K562 (cell line): ENCODE results near the gene YKT6. TPM values are rescaled to one million over a fixed set of nuclear protein-coding genes. Genes with fewer than 3 reads are reported as not detected.

Experiments
- ADNP ChIP-seq: fragments of 200-800 bp; sonication (Bioruptor generic); IDR thresholded peaks from 2 replicates; pipeline ENCODE4 v1.6.1; 2016; ENCODE audit warnings: missing genetic modification characterization, missing compliant biosample characterization
- BDP1 ChIP-seq: IDR thresholded peaks from 3 replicates; pipeline ENCODE4 v1.6.1; 2011; ENCODE audit not compliant: insufficient read length, insufficient read depth
- CREB1 ChIP-seq, 2 experiments: sonication (generic) in 1 of 2; formaldehyde crosslinking in 1 of 2; IDR thresholded peaks; 2 replicates each; pipeline versions ENCODE4 v1.6.1 to v1.8.0; 2012 to 2022; ENCODE audit warnings: inconsistent platforms in 1 of 2, mild to moderate bottlenecking in 1 of 2, missing genetic modification reagents in 1 of 2, moderate library complexity in 1 of 2
- ESRRA ChIP-seq: fragments of 450-650 bp; IDR thresholded peaks from 2 replicates; pipeline ENCODE4 v1.6.1; 2014; ENCODE audit warnings: low read depth, mild to moderate bottlenecking, moderate library complexity, borderline replicate concordance
- FOXP1 ChIP-seq: sonication (generic); formaldehyde crosslinking; IDR thresholded peaks from 2 replicates; pipeline ENCODE4 v1.8.0; 2022; ENCODE audit warnings: mild to moderate bottlenecking, missing genetic modification reagents
- GABPB2 ChIP-seq: fragments of 250-450 bp; sonication (Bioruptor Pico); conservative IDR thresholded peaks from 2 replicates; pipeline ENCODE4 v1.5.1; 2021; ENCODE audit warnings: mild to moderate bottlenecking
- HNRNPK ChIP-seq: fragments of 200-400 bp; formaldehyde crosslinking; IDR thresholded peaks from one replicate; pipeline ENCODE4 v1.6.1; 2018; ENCODE audit warnings: mild to moderate bottlenecking, low read depth, low read length; ENCODE audit not compliant: poor library complexity, severe bottlenecking
- MAZ ChIP-seq, 2 experiments: fragments of 450-650 bp in 1 of 2; sonication (generic) in 1 of 2; formaldehyde crosslinking; IDR thresholded peaks in 1 of 2; conservative IDR thresholded peaks in 1 of 2; 2 replicates each; pipeline versions ENCODE4 v1.4.0 to v1.5.0; 2020; ENCODE audit warnings: mild to moderate bottlenecking in 1 of 2, missing genetic modification reagents in 1 of 2
- MEF2D ChIP-seq: conservative IDR thresholded peaks from 2 replicates; pipeline ENCODE4 v1.6.1; 2016; ENCODE audit warnings: low read depth, missing genetic modification characterization, missing compliant biosample characterization
- MIER1 ChIP-seq: fragments of 450-650 bp; IDR thresholded peaks from 2 replicates; pipeline ENCODE4 v1.6.1; 2016; ENCODE audit warnings: antibody characterized with exemption, mild to moderate bottlenecking, low read depth
- SAFB ChIP-seq: fragments of 200-400 bp; formaldehyde crosslinking; IDR thresholded peaks from 2 replicates; pipeline ENCODE4 v1.6.1; 2017; ENCODE audit warnings: low read depth, low read length, borderline replicate concordance
- SRF ChIP-seq, 2 experiments: fragments of 250-450, 450-650 bp in 1 of 2; sonication (Bioruptor Pico) in 1 of 2; sonication (generic) in 1 of 2; formaldehyde crosslinking; IDR thresholded peaks; 2 replicates each; pipeline versions ENCODE4 v1.5.0 to v1.5.1; 2020 to 2022; ENCODE audit warnings: mild to moderate bottlenecking in 1 of 2, missing genetic modification reagents in 1 of 2
- TBP ChIP-seq: optimal IDR thresholded peaks from 2 replicates; pipeline ENCODE3; 2011; ENCODE audit warnings: low read depth, low read length, improper control_type of control experiment
- TCF3 ChIP-seq: sonication (generic); formaldehyde crosslinking; IDR thresholded peaks from 2 replicates; pipeline ENCODE4 v1.4.0; 2020; ENCODE audit warnings: mild to moderate bottlenecking, missing genetic modification reagents
- ZNF184 ChIP-seq: sonication (generic); formaldehyde crosslinking; IDR thresholded peaks from 2 replicates; pipeline ENCODE4 v1.5.0; 2020; ENCODE audit warnings: missing genetic modification reagents
- ZNF695 ChIP-seq: fragments of 450-650 bp; formaldehyde crosslinking; IDR thresholded peaks from 2 replicates; pipeline ENCODE4 v1.4.0; 2020; ENCODE audit warnings: mild to moderate bottlenecking, moderate library complexity
- polyA plus RNA-seq, 8 experiments: library from polyadenylated mRNA; depleted of rRNA in 4 of 8; stranded (reverse) in 5 of 8; unstranded in 3 of 8; fragments of >200 nt; fragmentation: Nextera tagmentation in 2 of 8; fragmentation: Illumina TruSeq in 1 of 8; extraction: Ambion mirVana in 2 of 8; extraction: Trizol in 1 of 8; gene quantifications; 2 replicates each; pipeline versions ENCODE4 v1.2.1 to v1.2.3, GENCODE V29; 2011 to 2014; ENCODE audit warnings: inconsistent platforms in 1 of 8, missing spikeins in 1 of 8
- total RNA-seq, 7 experiments: library from RNA; depleted of rRNA in 6 of 7; stranded (reverse); fragments of >200 nt in 6 of 7; fragmentation: Illumina TruSeq in 2 of 7; extraction: Trizol in 2 of 7; gene quantifications; 2 replicates each; pipeline versions ENCODE4 v1.2.1 to v1.2.3, GENCODE V29; 2011 to 2021; ENCODE audit warnings: low replicate concordance in 1 of 7
- TF ChIP-seq, protein P1 (sequence below): fragments of 450-650 bp; IDR thresholded peaks from 2 replicates; pipeline ENCODE4 v1.6.1; 2016; ENCODE audit warnings: missing biosample characterization, missing genetic modification characterization
- TF ChIP-seq, protein P2 (sequence below): sonication (generic); formaldehyde crosslinking; IDR thresholded peaks from 2 replicates; pipeline ENCODE4 v1.8.0; 2022; ENCODE audit warnings: mild to moderate bottlenecking, missing genetic modification reagents
- TF ChIP-seq, protein P3 (sequence below), 2 experiments: IDR thresholded peaks; 2 replicates each; pipeline ENCODE4 v1.6.1; 2012; ENCODE audit warnings: improper control_type of control experiment in 2 of 2, low read depth in 2 of 2, low read length in 2 of 2, borderline replicate concordance in 1 of 2

The YKT6 gene
- total and polyA plus RNA-seq, 9 of the 15 experiments (the other 6 are each of a cell fraction or from before 2014, with no cell fraction given): 1.6 to 90.6 (median 75.1) TPM

DNA sequence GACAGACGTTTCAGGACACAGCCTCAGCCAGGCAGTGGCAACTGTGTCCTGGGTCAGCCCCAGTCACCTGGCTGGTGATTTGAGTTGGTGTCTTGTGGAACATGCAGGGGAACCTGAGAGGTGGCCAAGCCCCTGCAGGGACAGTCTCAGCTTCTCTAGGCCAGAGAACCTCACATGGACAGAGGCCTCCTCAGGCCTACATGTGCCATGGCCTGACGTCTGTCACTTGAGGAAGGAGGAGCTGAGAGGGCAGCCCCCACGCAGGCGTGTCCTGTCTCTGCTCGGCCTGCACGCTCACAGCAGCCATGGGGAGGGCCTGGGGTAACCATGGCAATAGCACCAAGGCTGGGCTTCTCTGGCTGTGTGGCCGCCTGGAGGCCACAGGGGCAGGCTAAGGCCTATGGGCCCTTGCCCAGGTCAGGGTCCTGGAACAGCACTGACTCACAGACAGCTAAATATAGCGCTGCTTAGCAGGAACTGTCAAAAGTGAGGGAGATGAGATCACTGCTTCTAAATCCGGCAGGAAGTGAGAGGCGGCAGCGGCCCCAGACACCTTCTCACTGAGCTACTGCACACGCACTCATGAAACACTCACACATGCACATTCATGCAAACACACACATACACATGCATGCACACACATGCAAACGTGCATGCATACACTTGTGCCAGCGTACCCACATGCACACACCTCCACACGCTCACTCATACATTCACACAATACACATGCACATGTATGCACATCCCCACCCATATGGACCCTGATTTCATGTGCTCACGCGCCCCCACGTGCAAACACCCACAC lies 57.0 kb downstream of the YKT6 start (continued):
- TF ChIP-seq ADNP (no peak), MEF2D (peak; percentile 98), MIER1 (no peak), SAFB (no peak), TCF3 (CRISPR knock-in tag) (peak; percentile 36; the same call in 1 of the 2 replicates), HNRNPK (no peak), ESRRA (no peak), SRF (CRISPR knock-in tag; IDR thresholded peaks at IDR 0.05) (peak in 1 of 2 experiments; percentile 60; a peak in 1 of 4 replicates), BDP1 (no peak), TBP (no peak), CREB1 (IDR thresholded peaks at IDR 0.05) (no peak), CREB1 (CRISPR knock-in tag; IDR thresholded peaks at IDR 0.05) (peak; percentile 24; the same call in 1 of the 2 replicates), MAZ (CRISPR knock-in tag; conservative IDR thresholded peaks at IDR 0.05 in 1 of 2, IDR thresholded peaks at IDR 0.05 in 1 of 2) (peak; percentile 36 to 52; a peak in 2 of 4 replicates), GABPB2 (CRISPR knock-in tag) (no peak), FOXP1 (CRISPR knock-in tag) (no peak), ZNF184 (CRISPR knock-in tag) (no peak), ZNF695 (CRISPR knock-in tag) (no peak)
- TF ChIP-seq, protein P1, sequence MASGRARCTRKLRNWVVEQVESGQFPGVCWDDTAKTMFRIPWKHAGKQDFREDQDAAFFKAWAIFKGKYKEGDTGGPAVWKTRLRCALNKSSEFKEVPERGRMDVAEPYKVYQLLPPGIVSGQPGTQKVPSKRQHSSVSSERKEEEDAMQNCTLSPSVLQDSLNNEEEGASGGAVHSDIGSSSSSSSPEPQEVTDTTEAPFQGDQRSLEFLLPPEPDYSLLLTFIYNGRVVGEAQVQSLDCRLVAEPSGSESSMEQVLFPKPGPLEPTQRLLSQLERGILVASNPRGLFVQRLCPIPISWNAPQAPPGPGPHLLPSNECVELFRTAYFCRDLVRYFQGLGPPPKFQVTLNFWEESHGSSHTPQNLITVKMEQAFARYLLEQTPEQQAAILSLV (tag): no peak
- TF ChIP-seq, protein P2, sequence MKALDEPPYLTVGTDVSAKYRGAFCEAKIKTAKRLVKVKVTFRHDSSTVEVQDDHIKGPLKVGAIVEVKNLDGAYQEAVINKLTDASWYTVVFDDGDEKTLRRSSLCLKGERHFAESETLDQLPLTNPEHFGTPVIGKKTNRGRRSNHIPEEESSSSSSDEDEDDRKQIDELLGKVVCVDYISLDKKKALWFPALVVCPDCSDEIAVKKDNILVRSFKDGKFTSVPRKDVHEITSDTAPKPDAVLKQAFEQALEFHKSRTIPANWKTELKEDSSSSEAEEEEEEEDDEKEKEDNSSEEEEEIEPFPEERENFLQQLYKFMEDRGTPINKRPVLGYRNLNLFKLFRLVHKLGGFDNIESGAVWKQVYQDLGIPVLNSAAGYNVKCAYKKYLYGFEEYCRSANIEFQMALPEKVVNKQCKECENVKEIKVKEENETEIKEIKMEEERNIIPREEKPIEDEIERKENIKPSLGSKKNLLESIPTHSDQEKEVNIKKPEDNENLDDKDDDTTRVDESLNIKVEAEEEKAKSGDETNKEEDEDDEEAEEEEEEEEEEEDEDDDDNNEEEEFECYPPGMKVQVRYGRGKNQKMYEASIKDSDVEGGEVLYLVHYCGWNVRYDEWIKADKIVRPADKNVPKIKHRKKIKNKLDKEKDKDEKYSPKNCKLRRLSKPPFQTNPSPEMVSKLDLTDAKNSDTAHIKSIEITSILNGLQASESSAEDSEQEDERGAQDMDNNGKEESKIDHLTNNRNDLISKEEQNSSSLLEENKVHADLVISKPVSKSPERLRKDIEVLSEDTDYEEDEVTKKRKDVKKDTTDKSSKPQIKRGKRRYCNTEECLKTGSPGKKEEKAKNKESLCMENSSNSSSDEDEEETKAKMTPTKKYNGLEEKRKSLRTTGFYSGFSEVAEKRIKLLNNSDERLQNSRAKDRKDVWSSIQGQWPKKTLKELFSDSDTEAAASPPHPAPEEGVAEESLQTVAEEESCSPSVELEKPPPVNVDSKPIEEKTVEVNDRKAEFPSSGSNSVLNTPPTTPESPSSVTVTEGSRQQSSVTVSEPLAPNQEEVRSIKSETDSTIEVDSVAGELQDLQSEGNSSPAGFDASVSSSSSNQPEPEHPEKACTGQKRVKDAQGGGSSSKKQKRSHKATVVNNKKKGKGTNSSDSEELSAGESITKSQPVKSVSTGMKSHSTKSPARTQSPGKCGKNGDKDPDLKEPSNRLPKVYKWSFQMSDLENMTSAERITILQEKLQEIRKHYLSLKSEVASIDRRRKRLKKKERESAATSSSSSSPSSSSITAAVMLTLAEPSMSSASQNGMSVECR (CRISPR knock-in tag): 0 out of 2 replicates have a peak, but pooled peaks have one; percentile 58
- TF ChIP-seq, protein P3, sequence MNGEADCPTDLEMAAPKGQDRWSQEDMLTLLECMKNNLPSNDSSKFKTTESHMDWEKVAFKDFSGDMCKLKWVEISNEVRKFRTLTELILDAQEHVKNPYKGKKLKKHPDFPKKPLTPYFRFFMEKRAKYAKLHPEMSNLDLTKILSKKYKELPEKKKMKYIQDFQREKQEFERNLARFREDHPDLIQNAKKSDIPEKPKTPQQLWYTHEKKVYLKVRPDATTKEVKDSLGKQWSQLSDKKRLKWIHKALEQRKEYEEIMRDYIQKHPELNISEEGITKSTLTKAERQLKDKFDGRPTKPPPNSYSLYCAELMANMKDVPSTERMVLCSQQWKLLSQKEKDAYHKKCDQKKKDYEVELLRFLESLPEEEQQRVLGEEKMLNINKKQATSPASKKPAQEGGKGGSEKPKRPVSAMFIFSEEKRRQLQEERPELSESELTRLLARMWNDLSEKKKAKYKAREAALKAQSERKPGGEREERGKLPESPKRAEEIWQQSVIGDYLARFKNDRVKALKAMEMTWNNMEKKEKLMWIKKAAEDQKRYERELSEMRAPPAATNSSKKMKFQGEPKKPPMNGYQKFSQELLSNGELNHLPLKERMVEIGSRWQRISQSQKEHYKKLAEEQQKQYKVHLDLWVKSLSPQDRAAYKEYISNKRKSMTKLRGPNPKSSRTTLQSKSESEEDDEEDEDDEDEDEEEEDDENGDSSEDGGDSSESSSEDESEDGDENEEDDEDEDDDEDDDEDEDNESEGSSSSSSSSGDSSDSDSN (IDR thresholded peaks at IDR 0.05; ENCODE audit: borderline replicate concordance in 1 of 2, low read depth in 2 of 2, low read length in 2 of 2): no peak
